ENCODE measurements around the gene EXOC6B. TPM values are rescaled to one million over a fixed set of nuclear protein-coding genes. Genes with fewer than 3 reads are reported as not detected.

Gene EXOC6B
- total RNA-seq, 4 donors from 2014 or later, result 21.0 to 57.7 (median 36.1) TPM

- WGBS, 2 donors, result 90 to 96% methylated on average over 1 of the region's 1 CpG
- TF ChIP-seq, protein P1, sequence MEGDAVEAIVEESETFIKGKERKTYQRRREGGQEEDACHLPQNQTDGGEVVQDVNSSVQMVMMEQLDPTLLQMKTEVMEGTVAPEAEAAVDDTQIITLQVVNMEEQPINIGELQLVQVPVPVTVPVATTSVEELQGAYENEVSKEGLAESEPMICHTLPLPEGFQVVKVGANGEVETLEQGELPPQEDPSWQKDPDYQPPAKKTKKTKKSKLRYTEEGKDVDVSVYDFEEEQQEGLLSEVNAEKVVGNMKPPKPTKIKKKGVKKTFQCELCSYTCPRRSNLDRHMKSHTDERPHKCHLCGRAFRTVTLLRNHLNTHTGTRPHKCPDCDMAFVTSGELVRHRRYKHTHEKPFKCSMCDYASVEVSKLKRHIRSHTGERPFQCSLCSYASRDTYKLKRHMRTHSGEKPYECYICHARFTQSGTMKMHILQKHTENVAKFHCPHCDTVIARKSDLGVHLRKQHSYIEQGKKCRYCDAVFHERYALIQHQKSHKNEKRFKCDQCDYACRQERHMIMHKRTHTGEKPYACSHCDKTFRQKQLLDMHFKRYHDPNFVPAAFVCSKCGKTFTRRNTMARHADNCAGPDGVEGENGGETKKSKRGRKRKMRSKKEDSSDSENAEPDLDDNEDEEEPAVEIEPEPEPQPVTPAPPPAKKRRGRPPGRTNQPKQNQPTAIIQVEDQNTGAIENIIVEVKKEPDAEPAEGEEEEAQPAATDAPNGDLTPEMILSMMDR (IDR thresholded peaks at IDR 0.05), result no peak
- TF ChIP-seq POLR2A (IDR thresholded peaks at IDR 0.05), result no peak
- no peak for DNase-seq
Measured at GRCh38 chr2:72347081-72347480, 478.8 kb downstream of the EXOC6B start.

GRCh38 chr2:72341639-72342038, 484.2 kb downstream of the EXOC6B start:
- 82 to 95% methylated on average over 1 of the region's 1 CpG for WGBS, 2 donors
- DNase-seq, result no peak

More at GRCh38 chr2:72347081-72347480, 478.8 kb downstream of the EXOC6B start:
- Histone ChIP-seq H3K27me3 (no peaks in the 10 kb centered on the region), H3K9me3 (no peaks in the 10 kb centered on the region), H3K4me1 (peaks cover 0 to 11% (median 4%) of the 10 kb centered on the region in 3 donors), H3K4me3 (no peak overlapping the region), H3K36me3 (no peaks in the 10 kb centered on the region), H3K27ac (no peak overlapping the region)
- intact Hi-C loops (cut with DNase I), result no loop called here

DNA sequence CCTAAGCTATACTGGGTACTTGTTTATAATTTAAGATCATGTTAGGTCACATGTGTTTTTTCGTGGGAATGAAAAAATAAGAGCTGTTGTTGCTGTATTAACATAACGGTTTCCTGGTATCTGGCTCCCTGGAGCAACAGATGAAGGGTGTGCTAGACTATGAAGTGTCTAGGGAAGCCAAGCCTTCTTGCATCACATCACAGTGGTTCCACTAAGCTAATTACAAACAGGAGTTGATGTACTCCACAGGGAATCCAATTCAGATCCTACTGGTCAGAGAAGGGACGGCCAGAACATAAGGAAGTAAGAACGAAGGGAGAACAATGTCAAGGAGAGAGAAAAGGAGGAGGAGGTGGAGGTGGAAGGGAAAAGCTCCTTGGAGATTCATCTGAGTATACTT, 485.2 kb downstream of the EXOC6B start:
- Histone ChIP-seq H3K36me3 (no peaks in the 10 kb centered on the region), H3K27me3 (no peaks in the 10 kb centered on the region), H3K4me1 (no peaks in the 10 kb centered on the region), H3K9me3 (no peaks in the 10 kb centered on the region), H3K27ac (no peak overlapping the region), H3K4me3 (no peak overlapping the region)
- intact Hi-C loops (cut with DNase I), result no loop called here
- WGBS, 2 donors, result 63 to 75% methylated on average over 4 of the region's 4 CpGs
- no peak for TF ChIP-seq POLR2A (IDR thresholded peaks at IDR 0.05)
- TF ChIP-seq, protein P1 (IDR thresholded peaks at IDR 0.05), result no peak
- no peak for DNase-seq

More at GRCh38 chr2:72341639-72342038, 484.2 kb downstream of the EXOC6B start:
- Histone ChIP-seq H3K27ac (no peak overlapping the region), H3K27me3 (no peaks in the 10 kb centered on the region), H3K4me1 (no peaks in the 10 kb centered on the region), H3K36me3 (no peaks in the 10 kb centered on the region), H3K9me3 (no peaks in the 10 kb centered on the region), H3K4me3 (no peak overlapping the region)
- intact Hi-C loops (cut with DNase I), result no loop called here
- TF ChIP-seq POLR2A (IDR thresholded peaks at IDR 0.05), result no peak
- TF ChIP-seq, protein P1 (IDR thresholded peaks at IDR 0.05), result no peak

- H3K4me1 ChIP-seq, result no peaks in the 10 kb centered on the region
- no peaks in the 10 kb centered on the region for H3K27me3 ChIP-seq
- no peaks in the 10 kb centered on the region for H3K36me3 ChIP-seq
- intact Hi-C loops (cut with DNase I), result no loop called here
- H3K9me3 ChIP-seq, result no peaks in the 10 kb centered on the region
- TF ChIP-seq POLR2A (IDR thresholded peaks at IDR 0.05), result no peak
- TF ChIP-seq, protein P1 (IDR thresholded peaks at IDR 0.05), result no peak
- H3K4me3 ChIP-seq, result no peak overlapping the region
- DNase-seq, result no peak
- H3K27ac ChIP-seq, result no peak overlapping the region
- 93 to 96% methylated on average over 1 of the region's 1 CpG for WGBS, 2 donors
Measured at GRCh38 chr2:72338076-72338475, 487.8 kb downstream of the EXOC6B start.

DNA sequence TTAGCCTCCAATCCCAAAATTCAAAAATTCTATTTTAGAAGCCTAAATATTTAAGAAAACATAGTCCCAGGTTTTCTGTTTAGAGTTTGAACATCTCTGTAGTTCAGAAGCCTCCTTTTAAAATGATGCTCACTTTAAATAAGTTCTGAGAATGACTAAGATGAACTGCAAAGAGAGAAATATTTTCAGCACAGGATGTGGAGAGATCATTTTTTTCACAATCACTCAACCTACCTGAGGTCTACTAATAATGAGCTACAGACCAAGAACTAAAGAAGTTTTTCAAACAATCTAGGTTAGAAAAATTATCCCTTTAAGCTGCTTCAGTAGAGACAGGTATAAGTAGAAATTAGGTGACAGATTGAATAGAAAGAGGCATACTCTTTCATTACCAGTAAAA, 493.1 kb downstream of the EXOC6B start:
- no peak for DNase-seq
- H3K4me1 ChIP-seq, result no peaks in the 10 kb centered on the region
- no peaks in the 10 kb centered on the region for H3K9me3 ChIP-seq
- H3K36me3 ChIP-seq, result no peaks in the 10 kb centered on the region
- TF ChIP-seq POLR2A (IDR thresholded peaks at IDR 0.05), result no peak
- TF ChIP-seq, protein P1 (IDR thresholded peaks at IDR 0.05), result no peak
- H3K27ac ChIP-seq, result no peak overlapping the region
- no peaks in the 10 kb centered on the region for H3K27me3 ChIP-seq
- H3K4me3 ChIP-seq, result no peak overlapping the region
- intact Hi-C loops (cut with DNase I), result no loop called here

All from esophagus squamous epithelium (tissue), 5 donors.